HG03135 (cell line): ENCODE results near the gene PANK4.

ENCODE experiments used
- ATAC-seq: cut with Tn5 transposase; IDR thresholded peaks from one replicate; pipeline ENCODE4 v1.9.1; 2021; ENCODE audit warnings: mild to moderate bottlenecking, moderate library complexity; ENCODE audit not compliant: unreplicated experiment

Gene PANK4

GRCh38 chr1:2480236-2480985, 46.0 kb downstream of the PANK4 start:
- no peak for ATAC-seq

- no peak for ATAC-seq
Observed at GRCh38 chr1:2479618-2480017, 46.8 kb downstream of the PANK4 start.

GRCh38 chr1:2479186-2479585, 47.2 kb downstream of the PANK4 start:
- ATAC-seq, result no peak

- no peak for ATAC-seq
Observed at GRCh38 chr1:2477791-2478499, 48.5 kb downstream of the PANK4 start.

- ATAC-seq, result no peak
Observed at GRCh38 chr1:2477309-2477708, 49.1 kb downstream of the PANK4 start.

GRCh38 chr1:2476061-2476999, 50.1 kb downstream of the PANK4 start, which contains the start of gene PLCH2:
Gene PLCH2 (plus strand): TSS chr1:2476289. CDS start chr1:2476589, 300 bp downstream.
- ATAC-seq, result no peak

- ATAC-seq, result no peak
Observed at GRCh38 chr1:2475571-2475970, 50.8 kb downstream of the PANK4 start.

GRCh38 chr1:2474933-2475371, 51.4 kb downstream of the PANK4 start:
- no peak for ATAC-seq

- ATAC-seq, result no peak
Observed at GRCh38 chr1:2474104-2474844, 52.1 kb downstream of the PANK4 start.

- ATAC-seq, result no peak
Observed at GRCh38 chr1:2473198-2473597, 53.2 kb downstream of the PANK4 start.

GRCh38 chr1:2472561-2473177, 53.7 kb downstream of the PANK4 start:
- ATAC-seq, result no peak

GRCh38 chr1:2472109-2472508, 54.3 kb downstream of the PANK4 start:
- no peak for ATAC-seq

- ATAC-seq, result no peak
Observed at GRCh38 chr1:2471587-2472001, 54.8 kb downstream of the PANK4 start.

GRCh38 chr1:2471159-2471471, 55.3 kb downstream of the PANK4 start:
- ATAC-seq, result no peak

GRCh38 chr1:2470290-2471158, 55.9 kb downstream of the PANK4 start:
- no peak for ATAC-seq

GRCh38 chr1:2469103-2469940, 57.1 kb downstream of the PANK4 start:
- ATAC-seq, result no peak

- no peak for ATAC-seq
Observed at GRCh38 chr1:2468540-2468939, 57.9 kb downstream of the PANK4 start.

GRCh38 chr1:2468041-2468472, 58.3 kb downstream of the PANK4 start:
- no peak for ATAC-seq
